ENCODE data around the gene LMF1.

Gene LMF1

DNA sequence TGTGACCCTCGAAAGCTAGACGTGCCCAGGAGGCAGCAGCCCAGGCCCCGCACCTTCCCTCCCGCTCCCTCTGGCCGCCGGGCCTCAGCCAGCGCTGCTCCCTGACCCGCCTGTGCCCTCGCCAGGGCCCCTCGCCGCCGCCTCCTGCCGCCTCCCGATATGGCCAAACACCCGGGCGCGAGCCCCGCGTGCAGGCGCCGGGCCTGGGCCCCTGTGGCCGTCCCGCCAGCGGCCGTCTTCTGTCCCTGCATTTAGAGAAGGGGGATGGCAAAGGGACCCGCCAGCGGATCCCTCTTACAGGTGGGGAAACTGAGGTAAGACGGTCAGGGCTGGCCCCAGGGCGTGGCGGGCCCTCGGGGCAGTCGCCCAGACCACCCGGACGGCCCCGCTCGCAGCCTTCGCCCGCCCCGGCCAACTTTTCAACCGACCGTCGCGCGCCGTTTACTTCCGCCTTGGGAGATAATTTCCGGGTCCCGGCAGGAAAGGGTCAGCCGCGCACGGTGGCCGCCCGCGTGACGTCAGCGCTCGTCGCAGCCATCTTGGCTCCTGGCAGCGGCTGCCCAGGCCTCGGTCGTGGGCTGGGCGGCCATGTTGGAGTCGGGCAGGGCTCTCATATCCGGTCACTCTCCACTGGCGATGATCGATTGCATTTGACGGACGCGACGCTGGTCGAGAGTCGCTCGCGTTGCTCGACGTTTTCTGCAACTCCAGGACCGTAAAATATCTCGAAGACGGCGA, 163.3 kb downstream of the LMF1 start:
- peak overlapping the region; percentile 90 for H3K4me3 ChIP-seq (ENCODE audit: low read depth, low read length)
- DNase-seq (ENCODE audit: low read depth) = peak; percentile 70
- no peak for TF ChIP-seq CTCF (IDR thresholded peaks at IDR 0.05; ENCODE audit: low read depth, low read length, missing control alignments)

GRCh38 chr16:805474-805873, 165.3 kb downstream of the LMF1 start:
- no peak for DNase-seq (ENCODE audit: low read depth)
- no peak overlapping the region for H3K4me3 ChIP-seq (ENCODE audit: low read depth, low read length)
- TF ChIP-seq CTCF (IDR thresholded peaks at IDR 0.05; ENCODE audit: low read depth, low read length, missing control alignments) = no peak

GRCh38 chr16:804193-805048, 166.4 kb downstream of the LMF1 start:
- no peak overlapping the region for H3K4me3 ChIP-seq (ENCODE audit: low read depth, low read length)
- no peak for TF ChIP-seq CTCF (IDR thresholded peaks at IDR 0.05; ENCODE audit: low read depth, low read length, missing control alignments)
- DNase-seq (ENCODE audit: low read depth) = no peak

DNA sequence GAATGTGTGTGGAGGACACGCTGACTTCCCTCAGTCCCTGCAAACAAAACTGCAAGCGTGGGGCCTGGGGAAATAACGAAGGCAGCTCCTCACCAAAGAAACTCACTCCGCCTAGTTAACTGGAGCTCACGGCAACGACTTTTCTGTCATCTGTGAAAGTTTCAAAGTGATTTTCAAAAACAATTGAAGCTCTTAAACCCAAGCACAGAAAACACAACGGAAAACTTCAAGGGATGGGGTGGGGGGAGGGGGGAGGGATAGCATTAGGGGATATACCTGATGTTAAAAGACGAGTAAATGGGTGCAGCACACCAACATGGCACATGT, 167.1 kb downstream of the LMF1 start:
- TF ChIP-seq CTCF (IDR thresholded peaks at IDR 0.05; ENCODE audit: low read depth, low read length, missing control alignments) = no peak
- DNase-seq (ENCODE audit: low read depth) = no peak
- no peak overlapping the region for H3K4me3 ChIP-seq (ENCODE audit: low read depth, low read length)

Data from GM12864 (cell line).